ENCODE results near the gene LTF. TPM values are rescaled to one million over a fixed set of nuclear protein-coding genes. Genes with fewer than 3 reads are reported as not detected.

The LTF gene
- total and polyA plus RNA-seq, 4 donors = 0.36 to 14.7 (median 1.4) TPM

- TF ChIP-seq CTCF (IDR thresholded peaks at IDR 0.05; ENCODE audit: low read depth, low read length, missing input control) (no peak), JUND (IDR thresholded peaks at IDR 0.05) (no peak), EGR1 (IDR thresholded peaks at IDR 0.05; ENCODE audit: low read depth in 2 of 2) (no peak), MAX (IDR thresholded peaks at IDR 0.05) (no peak), SP1 (IDR thresholded peaks at IDR 0.05) (no peak)
Observed at GRCh38 chr3:46400000-46400734, 64.5 kb downstream of the LTF start (continued).

- H3K27ac ChIP-seq (ENCODE audit: low read depth in 1 of 2, low read length in 2 of 2) = no peak overlapping the region
- no peak for TF ChIP-seq GABPA (IDR thresholded peaks at IDR 0.05 in 1 of 2, conservative IDR thresholded peaks at IDR 0.05 in 1 of 2)
- no peak for TF ChIP-seq MAX (IDR thresholded peaks at IDR 0.05)
- TF ChIP-seq ATF3 (IDR thresholded peaks at IDR 0.05) = no peak
- H3K9me3 ChIP-seq (ENCODE audit: control insufficient read depth in 4 of 4, low read length in 3 of 4) = no peaks in the 10 kb centered on the region
- H3K4me1 ChIP-seq (ENCODE audit: control insufficient read depth in 4 of 4, insufficient read depth in 4 of 4, low read length in 3 of 4) = peaks cover 0 to under 1% (median 0%) of the 10 kb centered on the region in 4 donors
- 67% methylated on average over 2 of the region's 2 CpGs for WGBS
- H3K36me3 ChIP-seq (ENCODE audit: control insufficient read depth in 4 of 4, insufficient read depth in 3 of 4, low read depth in 1 of 4, low read length in 3 of 4) = no peaks in the 10 kb centered on the region
- no peaks in the 10 kb centered on the region for H3K27me3 ChIP-seq (ENCODE audit: control insufficient read depth in 4 of 4, insufficient read depth in 4 of 4, low read length in 3 of 4)
- no peak overlapping the region for H3K4me3 ChIP-seq (ENCODE audit: low read depth in 1 of 3, low read length in 3 of 3)
- no peak for DNase-seq (ENCODE audit: low spot score)
- no peak overlapping the region for H3K9ac ChIP-seq (ENCODE audit: low read depth in 1 of 2, low read length in 2 of 2)
Observed at GRCh38 chr3:46399557-46399956, 65.1 kb downstream of the LTF start.

- 83% methylated on average over 2 of the region's 2 CpGs for WGBS
- H3K36me3 ChIP-seq (ENCODE audit: control insufficient read depth in 4 of 4, insufficient read depth in 3 of 4, low read depth in 1 of 4, low read length in 3 of 4) = no peaks in the 10 kb centered on the region
- no peaks in the 10 kb centered on the region for H3K4me1 ChIP-seq (ENCODE audit: control insufficient read depth in 4 of 4, insufficient read depth in 4 of 4, low read length in 3 of 4)
- no peak for TF ChIP-seq JUND (IDR thresholded peaks at IDR 0.05)
- TF ChIP-seq RXRA (IDR thresholded peaks at IDR 0.05) = no peak
- TF ChIP-seq FOXA2 (IDR thresholded peaks at IDR 0.05) = no peak
- TF ChIP-seq REST (IDR thresholded peaks at IDR 0.05) = no peak
- TF ChIP-seq NR2F2 (IDR thresholded peaks at IDR 0.05) = no peak
- H3K27me3 ChIP-seq (ENCODE audit: control insufficient read depth in 4 of 4, insufficient read depth in 4 of 4, low read length in 3 of 4) = no peaks in the 10 kb centered on the region
- no peaks in the 10 kb centered on the region for H3K9me3 ChIP-seq (ENCODE audit: control insufficient read depth in 4 of 4, low read length in 3 of 4)
- H3K4me3 ChIP-seq (ENCODE audit: low read depth in 1 of 3, low read length in 3 of 3) = no peak overlapping the region
- no peak overlapping the region for H3K27ac ChIP-seq (ENCODE audit: low read depth in 1 of 2, low read length in 2 of 2)
- H3K9ac ChIP-seq (ENCODE audit: low read depth in 1 of 2, low read length in 2 of 2) = no peak overlapping the region
- no peak for DNase-seq (ENCODE audit: low spot score)
Observed at GRCh38 chr3:46399098-46399497, 65.6 kb downstream of the LTF start.
